H9 (cell line): ENCODE data around the gene RPL9. TPM values are rescaled to one million over a fixed set of nuclear protein-coding genes. Genes with fewer than 3 reads are reported as not detected.

Experiments
- DNase-seq: peaks from one replicate; pipeline ENCODE4 v3.0.0-alpha.2; 2017
- H2AFZ ChIP-seq: one replicate; pipeline ENCODE4 v1.6.1; 2013; ENCODE audit warnings: mild to moderate bottlenecking, low read length, control low read depth, moderate library complexity
- H2AK5ac ChIP-seq: 2 replicates; pipeline ENCODE4 v1.6.1; 2013; ENCODE audit warnings: low read length, control low read depth, mixed read lengths; ENCODE audit not compliant: insufficient read length
- H2BK120ac ChIP-seq: one replicate; pipeline ENCODE4 v1.6.1; 2013; ENCODE audit warnings: low read depth, mild to moderate bottlenecking, low read length, control low read depth, inconsistent platforms; ENCODE audit not compliant: poor library complexity, severe bottlenecking
- H2BK12ac ChIP-seq: 2 replicates; pipeline ENCODE4 v1.6.1; 2013; ENCODE audit warnings: low read length, control low read depth, mixed read lengths, low read depth; ENCODE audit not compliant: insufficient read length
- H2BK15ac ChIP-seq: 2 replicates; pipeline ENCODE4 v1.6.1; 2013; ENCODE audit warnings: low read depth, low read length, control low read depth
- H2BK20ac ChIP-seq: one replicate; pipeline ENCODE4 v1.6.1; 2013; ENCODE audit warnings: low read depth, mild to moderate bottlenecking, low read length, control low read depth, inconsistent platforms; ENCODE audit not compliant: poor library complexity, severe bottlenecking
- H2BK5ac ChIP-seq: 2 replicates; pipeline ENCODE4 v1.6.1; 2013; ENCODE audit warnings: low read length, control low read depth, mixed read lengths; ENCODE audit not compliant: insufficient read length
- H3K14ac ChIP-seq: 2 replicates; pipeline ENCODE4 v1.6.1; 2013; ENCODE audit warnings: low read length, control low read depth; ENCODE audit not compliant: insufficient read depth
- H3K18ac ChIP-seq: 2 replicates; pipeline ENCODE4 v1.6.1; 2013; ENCODE audit warnings: low read depth, mild to moderate bottlenecking, mixed read lengths, low read length, control low read depth; ENCODE audit not compliant: insufficient read length
- H3K23ac ChIP-seq: 2 replicates; pipeline ENCODE4 v1.6.1; 2013; ENCODE audit warnings: low read length, control low read depth, mixed read lengths, low read depth; ENCODE audit not compliant: insufficient read length
- H3K23me2 ChIP-seq: 2 replicates; pipeline ENCODE4 v1.6.1; 2013; ENCODE audit warnings: low read depth, mild to moderate bottlenecking, mixed read lengths, low read length, control low read depth; ENCODE audit not compliant: insufficient read length, poor library complexity, severe bottlenecking
- H3K27ac ChIP-seq: 2 replicates; pipeline ENCODE4 v1.5.1; 2013; ENCODE audit warnings: low read length, control low read depth, mixed read lengths, low read depth; ENCODE audit not compliant: insufficient read length
- H3K27me3 ChIP-seq: 2 replicates; pipeline ENCODE4 v1.6.1; 2013; ENCODE audit warnings: low read length, control low read depth, inconsistent platforms; ENCODE audit not compliant: insufficient read depth
- H3K4ac ChIP-seq: 2 replicates; pipeline ENCODE4 v1.6.1; 2013; ENCODE audit warnings: low read depth, mild to moderate bottlenecking, control low read depth, inconsistent platforms, low read length, moderate library complexity
- H3K4me1 ChIP-seq: 2 replicates; pipeline ENCODE4 v1.6.1; 2013; ENCODE audit warnings: low read length, control low read depth, inconsistent platforms; ENCODE audit not compliant: insufficient read depth
- H3K4me2 ChIP-seq: 2 replicates; pipeline ENCODE4 v1.6.1; 2013; ENCODE audit warnings: low read length, control low read depth, mixed read lengths; ENCODE audit not compliant: insufficient read length, insufficient read depth
- H3K56ac ChIP-seq: 2 replicates; pipeline ENCODE4 v1.6.1; 2013; ENCODE audit warnings: low read depth, mild to moderate bottlenecking, mixed read lengths, low read length, control low read depth; ENCODE audit not compliant: insufficient read length
- H3K79me1 ChIP-seq: 2 replicates; pipeline ENCODE4 v1.6.1; 2013; ENCODE audit warnings: low read depth, mild to moderate bottlenecking, moderate library complexity, low read length, control low read depth, inconsistent platforms; ENCODE audit not compliant: insufficient read depth, poor library complexity, severe bottlenecking
- H3K79me2 ChIP-seq: 2 replicates; pipeline ENCODE4 v1.6.1; 2013; ENCODE audit warnings: low read length, control low read depth, inconsistent platforms; ENCODE audit not compliant: insufficient read depth
- H3K9ac ChIP-seq: 2 replicates; pipeline ENCODE4 v1.6.1; 2013; ENCODE audit warnings: low read length, control low read depth, mixed read lengths; ENCODE audit not compliant: insufficient read length; ENCODE audit errors: extremely low read depth
- H3K9me3 ChIP-seq: one replicate; pipeline ENCODE4 v1.6.1; 2013; ENCODE audit warnings: low read depth, low read length, inconsistent platforms; ENCODE audit not compliant: control insufficient read depth
- H3T11ph ChIP-seq: one replicate; pipeline ENCODE4 v1.6.1; 2013; ENCODE audit warnings: mild to moderate bottlenecking, low read length, control low read depth, inconsistent platforms
- H4K20me1 ChIP-seq: one replicate; pipeline ENCODE4 v1.6.1; 2013; ENCODE audit not compliant: control insufficient read depth, insufficient read length, insufficient read depth
- H4K5ac ChIP-seq: 2 replicates; pipeline ENCODE4 v1.6.1; 2013; ENCODE audit warnings: low read depth, mild to moderate bottlenecking, mixed read lengths, low read length, control low read depth; ENCODE audit not compliant: insufficient read length
- H4K8ac ChIP-seq: replicated peaks from 2 replicates; pipeline ENCODE4 v1.6.1; 2013; ENCODE audit warnings: low read length, control low read depth, mixed read lengths, low read depth; ENCODE audit not compliant: insufficient read length
- H4K91ac ChIP-seq: 2 replicates; pipeline ENCODE4 v1.6.1; 2013; ENCODE audit warnings: low read depth, mild to moderate bottlenecking, moderate library complexity, mixed read lengths, low read length, control low read depth; ENCODE audit not compliant: insufficient read length
- H3K27ac Mint-ChIP-seq, 3 experiments: 2 replicates in 2 of 3; 3 replicates in 1 of 3; pipeline ENCODE4 v1.8.0; 2020 to 2021; ENCODE audit warnings: mixed read lengths in 3 of 3, mild to moderate bottlenecking in 1 of 3, moderate library complexity in 1 of 3
- H3K27me3 Mint-ChIP-seq: 2 replicates; pipeline ENCODE4 v1.8.0; 2021; ENCODE audit warnings: low read depth, mild to moderate bottlenecking, moderate library complexity, mixed read lengths
- H3K36me3 Mint-ChIP-seq, 3 experiments: 2 replicates in 2 of 3; 3 replicates in 1 of 3; pipeline ENCODE4 v1.8.0; 2020 to 2021; ENCODE audit warnings: low read depth in 3 of 3, mixed read lengths in 3 of 3; ENCODE audit not compliant: insufficient read depth in 1 of 3
- H3K4me1 Mint-ChIP-seq, 2 experiments: 2 replicates each; pipeline ENCODE4 v1.8.0; 2020; ENCODE audit warnings: mixed read lengths in 2 of 2
- H3K4me3 Mint-ChIP-seq, 2 experiments: 2 replicates in 1 of 2; 3 replicates in 1 of 2; pipeline ENCODE4 v1.8.0; 2020 to 2021; ENCODE audit warnings: mild to moderate bottlenecking in 2 of 2, mixed read lengths in 2 of 2, moderate library complexity in 1 of 2
- H3K9me3 Mint-ChIP-seq, 2 experiments: 2 replicates in 1 of 2; 3 replicates in 1 of 2; pipeline ENCODE4 v1.8.0; 2020; ENCODE audit warnings: mild to moderate bottlenecking in 2 of 2, mixed read lengths in 2 of 2, moderate library complexity in 1 of 2
- WGBS: extraction: QIAGEN DNeasy Blood & Tissue Kit; methylation state at CpG from one replicate; pipeline ENCODE4 v1.1.7; 2013; ENCODE audit warnings: missing lambda C conversion rate, low lambda C conversion rate, mixed read lengths; ENCODE audit not compliant: insufficient read length; ENCODE audit errors: extremely low coverage; 5-methylcytosine and 5-hydroxymethylcytosine counted together
- total RNA-seq: library from RNA; stranded (reverse); gene quantifications from 2 replicates; pipeline ENCODE4 v1.2.1, GENCODE V29; 2021
- TF ChIP-seq, protein P1 (sequence below): fragments of 200-600 bp; sonication (generic); conservative IDR thresholded peaks from 3 replicates; pipeline ENCODE4 v1.8.0; 2021; ENCODE audit warnings: antibody characterized with exemption, mild to moderate bottlenecking

Gene RPL9
- total RNA-seq, 1 experiment from 2014 or later = 1,888 TPM

DNA sequence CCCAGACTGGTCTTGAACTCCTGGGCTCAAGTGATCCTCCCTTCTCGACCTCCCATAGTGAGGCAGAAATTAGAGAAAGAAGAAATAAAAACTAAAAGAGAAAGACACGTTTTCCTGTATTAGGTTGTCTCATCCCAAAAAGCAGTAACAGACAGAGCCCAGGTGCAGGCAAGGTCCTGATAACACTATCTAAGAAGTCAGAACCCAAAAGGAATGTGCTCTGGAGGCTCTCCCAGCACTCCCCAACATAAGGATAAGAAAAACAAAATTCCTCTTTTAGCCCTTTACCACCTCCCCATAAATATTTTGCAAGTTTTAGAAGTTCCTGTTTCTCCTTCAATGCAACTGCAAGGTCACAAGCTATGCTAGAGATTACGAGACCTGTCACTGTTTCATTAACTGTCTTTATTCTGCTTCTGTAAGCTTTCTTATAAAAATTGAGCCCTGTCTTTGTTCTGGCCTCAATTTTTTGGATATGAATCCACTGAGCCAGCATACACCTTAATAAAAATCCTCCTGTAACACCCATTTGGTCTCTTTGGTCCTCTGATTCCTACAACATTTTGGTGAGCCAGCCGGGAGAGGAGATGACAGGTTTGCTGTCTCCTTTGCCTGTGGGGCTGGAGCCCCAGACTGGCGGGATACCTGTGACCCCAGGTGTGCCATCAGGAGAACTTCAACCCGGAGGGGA is 26.0 kb upstream of the RPL9 start:
- Mint-ChIP-seq H3K4me1 (no peaks in the 10 kb centered on the region), H3K9me3 (peaks cover 7 to 8% of the 10 kb centered on the region in 2 experiments), H3K27me3 (no peaks in the 10 kb centered on the region), H3K27ac (no peak overlapping the region), H3K36me3 (peaks cover 0 to 7% (median 0%) of the 10 kb centered on the region in 3 experiments; a peak in 3 of 7 replicates), H3K4me3 (no peak overlapping the region)
- Histone ChIP-seq H3K4me1 (no peaks in the 10 kb centered on the region), H2BK120ac (no peak overlapping the region), H3K27me3 (no peaks in the 10 kb centered on the region), H3K79me1 (no peaks in the 10 kb centered on the region), H2AK5ac (no peak overlapping the region), H2AFZ (no peak overlapping the region), H4K91ac (no peak overlapping the region), H3K23ac (no peak overlapping the region), H4K8ac (no peak overlapping the region), H2BK15ac (no peak overlapping the region), H3K27ac (no peak overlapping the region), H3K23me2 (no peaks in the 10 kb centered on the region), H4K5ac (no peak overlapping the region), H2BK12ac (no peak overlapping the region), H2BK20ac (no peak overlapping the region), H3K79me2 (no peaks in the 10 kb centered on the region), H3K56ac (no peak overlapping the region), H3T11ph (no peak overlapping the region), H3K4me2 (no peak overlapping the region), H3K9ac (no peak overlapping the region), H3K18ac (no peak overlapping the region), H4K20me1 (no peaks in the 10 kb centered on the region), H3K14ac (no peak overlapping the region), H2BK5ac (no peak overlapping the region), H3K9me3 (no peaks in the 10 kb centered on the region), H3K4ac (no peak overlapping the region)
- TF ChIP-seq, protein P1, sequence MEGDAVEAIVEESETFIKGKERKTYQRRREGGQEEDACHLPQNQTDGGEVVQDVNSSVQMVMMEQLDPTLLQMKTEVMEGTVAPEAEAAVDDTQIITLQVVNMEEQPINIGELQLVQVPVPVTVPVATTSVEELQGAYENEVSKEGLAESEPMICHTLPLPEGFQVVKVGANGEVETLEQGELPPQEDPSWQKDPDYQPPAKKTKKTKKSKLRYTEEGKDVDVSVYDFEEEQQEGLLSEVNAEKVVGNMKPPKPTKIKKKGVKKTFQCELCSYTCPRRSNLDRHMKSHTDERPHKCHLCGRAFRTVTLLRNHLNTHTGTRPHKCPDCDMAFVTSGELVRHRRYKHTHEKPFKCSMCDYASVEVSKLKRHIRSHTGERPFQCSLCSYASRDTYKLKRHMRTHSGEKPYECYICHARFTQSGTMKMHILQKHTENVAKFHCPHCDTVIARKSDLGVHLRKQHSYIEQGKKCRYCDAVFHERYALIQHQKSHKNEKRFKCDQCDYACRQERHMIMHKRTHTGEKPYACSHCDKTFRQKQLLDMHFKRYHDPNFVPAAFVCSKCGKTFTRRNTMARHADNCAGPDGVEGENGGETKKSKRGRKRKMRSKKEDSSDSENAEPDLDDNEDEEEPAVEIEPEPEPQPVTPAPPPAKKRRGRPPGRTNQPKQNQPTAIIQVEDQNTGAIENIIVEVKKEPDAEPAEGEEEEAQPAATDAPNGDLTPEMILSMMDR = no peak
- WGBS = no CpG with 5 or more reads among the region's 6 CpGs
- DNase-seq = no peak
